AG10803 (cell line): Measurements from ENCODE around the gene IDH3A.

ENCODE experiments used
- DNase-seq: peaks from one replicate; pipeline ENCODE4 v3.0.0; 2010; ENCODE audit warnings: low read depth
- H3K4me3 ChIP-seq: 2 replicates; pipeline ENCODE4 v1.5.1; 2011; ENCODE audit warnings: mild to moderate bottlenecking, low read length, control low read depth
- TF ChIP-seq, protein P1 (sequence below): conservative IDR thresholded peaks from 2 replicates; pipeline ENCODE4 v1.5.1; 2011; ENCODE audit warnings: mild to moderate bottlenecking, low read length, control low read depth, inconsistent platforms

IDH3A gene

GRCh38 chr15:78104119-78104479 lies 45.1 kb upstream of the IDH3A start:
- no peak overlapping the region for H3K4me3 ChIP-seq
- no peak for DNase-seq
- TF ChIP-seq, protein P1, sequence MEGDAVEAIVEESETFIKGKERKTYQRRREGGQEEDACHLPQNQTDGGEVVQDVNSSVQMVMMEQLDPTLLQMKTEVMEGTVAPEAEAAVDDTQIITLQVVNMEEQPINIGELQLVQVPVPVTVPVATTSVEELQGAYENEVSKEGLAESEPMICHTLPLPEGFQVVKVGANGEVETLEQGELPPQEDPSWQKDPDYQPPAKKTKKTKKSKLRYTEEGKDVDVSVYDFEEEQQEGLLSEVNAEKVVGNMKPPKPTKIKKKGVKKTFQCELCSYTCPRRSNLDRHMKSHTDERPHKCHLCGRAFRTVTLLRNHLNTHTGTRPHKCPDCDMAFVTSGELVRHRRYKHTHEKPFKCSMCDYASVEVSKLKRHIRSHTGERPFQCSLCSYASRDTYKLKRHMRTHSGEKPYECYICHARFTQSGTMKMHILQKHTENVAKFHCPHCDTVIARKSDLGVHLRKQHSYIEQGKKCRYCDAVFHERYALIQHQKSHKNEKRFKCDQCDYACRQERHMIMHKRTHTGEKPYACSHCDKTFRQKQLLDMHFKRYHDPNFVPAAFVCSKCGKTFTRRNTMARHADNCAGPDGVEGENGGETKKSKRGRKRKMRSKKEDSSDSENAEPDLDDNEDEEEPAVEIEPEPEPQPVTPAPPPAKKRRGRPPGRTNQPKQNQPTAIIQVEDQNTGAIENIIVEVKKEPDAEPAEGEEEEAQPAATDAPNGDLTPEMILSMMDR = no peak

DNA sequence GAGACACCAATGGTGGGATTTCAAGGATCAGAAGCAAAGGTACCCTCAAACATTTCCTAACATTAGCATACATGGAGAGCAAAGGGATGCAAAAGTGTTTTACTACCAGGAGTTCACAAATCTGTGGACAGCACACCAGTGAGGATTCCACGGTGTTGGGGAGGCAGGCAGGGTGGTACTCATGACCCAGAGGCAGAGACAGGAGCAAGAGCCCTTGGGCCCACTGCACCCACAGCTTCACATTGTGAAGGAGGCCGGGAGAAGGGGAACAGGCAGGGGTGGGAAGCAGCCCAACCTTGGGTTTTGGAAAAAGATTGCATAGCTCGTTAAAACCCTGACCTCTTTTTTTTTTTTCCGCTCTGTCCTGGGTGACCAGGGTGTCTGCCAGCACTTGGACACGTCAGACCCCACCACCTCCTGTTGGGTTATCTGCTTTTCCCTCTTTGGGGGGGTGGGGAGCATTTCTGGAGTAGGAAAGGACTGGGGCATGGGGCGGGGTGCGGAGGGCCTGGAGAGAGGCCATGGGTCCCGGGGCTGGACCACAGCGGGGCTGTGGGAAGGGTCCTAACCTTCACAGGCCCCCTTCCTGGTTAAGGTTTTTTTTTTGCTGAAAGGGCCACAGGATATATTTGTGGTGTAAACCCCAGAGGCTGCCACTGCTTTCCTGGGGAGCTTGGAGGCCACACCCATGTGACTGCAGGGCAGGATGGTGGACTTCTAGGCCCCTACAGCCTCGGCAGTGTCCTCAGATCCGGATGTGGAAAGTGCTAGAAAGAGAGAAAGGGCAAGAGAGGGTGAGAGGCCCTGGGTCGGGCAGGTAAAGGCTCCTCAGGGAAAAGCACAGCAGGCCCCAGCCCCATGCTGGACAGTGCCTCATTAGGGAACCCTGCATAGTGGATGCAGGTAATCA lies 44.3 kb upstream of the IDH3A start:
- TF ChIP-seq, protein P1 = no peak
- DNase-seq = no peak
- no peak overlapping the region for H3K4me3 ChIP-seq

DNA sequence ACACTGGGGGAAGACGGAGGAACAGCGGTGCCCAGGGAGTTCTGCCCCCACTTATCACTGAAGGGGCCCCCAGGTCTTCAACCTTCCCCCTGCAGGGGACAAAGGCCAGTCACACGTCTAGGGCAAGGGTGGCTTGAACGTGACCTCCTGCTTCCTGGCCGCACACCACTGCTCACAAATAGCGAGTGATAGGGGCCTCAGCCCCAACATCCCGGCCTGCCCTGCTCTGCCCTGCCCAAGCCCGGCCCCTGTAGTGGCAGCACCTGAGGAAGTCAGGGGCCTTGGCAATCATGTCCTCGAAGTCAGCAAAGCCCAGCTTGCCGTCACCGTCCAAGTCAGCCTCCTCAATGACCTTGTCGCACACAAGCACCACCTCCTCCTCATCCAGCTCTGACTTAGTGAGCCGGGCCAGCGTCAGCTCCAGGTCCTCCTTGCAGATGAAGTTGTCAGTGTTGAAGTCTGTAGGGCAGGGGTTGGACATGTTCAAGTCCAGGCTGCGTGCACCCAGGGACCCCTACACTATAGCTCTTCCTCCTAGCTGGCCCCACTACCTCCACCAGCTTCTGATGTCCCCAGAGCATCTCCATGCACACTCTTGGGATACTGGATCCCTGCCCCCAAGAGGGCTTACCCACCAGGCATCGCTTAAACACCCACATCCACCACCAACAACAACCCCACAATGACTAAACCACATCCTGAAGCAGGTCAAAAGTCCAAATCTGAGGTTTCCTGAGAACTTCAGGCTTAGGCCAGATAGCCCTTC lies 43.5 kb upstream of the IDH3A start:
- TF ChIP-seq, protein P1 = no peak
- no peak overlapping the region for H3K4me3 ChIP-seq
- peak; percentile 22 for DNase-seq

- DNase-seq = no peak
- TF ChIP-seq, protein P1 = no peak
- no peak overlapping the region for H3K4me3 ChIP-seq
Measured at GRCh38 chr15:78107471-78107870, 41.7 kb upstream of the IDH3A start.

DNA sequence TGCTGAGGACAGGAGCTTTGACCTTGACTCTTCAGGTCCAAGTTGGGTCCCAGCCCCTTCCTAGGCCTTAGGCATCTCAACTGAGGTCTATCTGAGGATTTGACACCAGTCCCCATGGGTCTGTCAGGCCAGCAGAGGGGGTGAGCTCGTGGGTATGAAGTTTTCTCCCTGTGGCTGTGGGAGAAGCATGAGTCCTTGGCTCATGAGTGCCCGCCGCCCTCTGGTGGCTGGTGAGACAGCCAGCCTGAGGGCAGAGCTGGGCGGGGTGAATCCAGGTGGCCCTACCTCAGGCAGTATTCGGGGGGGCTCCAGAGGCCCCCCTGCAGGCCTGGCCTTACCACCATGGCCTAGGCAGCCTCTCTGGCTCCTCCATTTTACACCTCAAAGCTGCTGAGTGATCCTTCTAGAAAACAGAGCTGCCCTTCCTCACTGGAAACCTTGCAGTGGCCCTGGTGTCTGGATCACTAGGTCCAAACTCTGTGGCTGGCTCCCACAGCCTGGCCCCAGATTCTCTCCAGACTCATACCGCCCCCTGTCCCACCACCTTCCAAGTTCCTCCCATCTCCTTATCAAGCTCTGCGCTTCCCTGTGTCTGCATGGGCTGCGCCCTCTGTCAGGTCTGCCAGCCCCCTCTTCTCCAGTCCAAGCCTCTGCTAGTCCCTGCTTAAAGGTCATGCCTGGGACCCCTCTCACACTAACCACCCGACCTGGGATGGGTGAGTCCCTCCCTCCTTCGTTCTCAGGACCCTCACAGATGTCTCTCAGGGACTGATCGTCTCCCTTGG lies 40.7 kb upstream of the IDH3A start:
- TF ChIP-seq, protein P1 = peak; percentile 91
- peak; percentile 86 for DNase-seq
- H3K4me3 ChIP-seq = no peak overlapping the region

GRCh38 chr15:78109156-78109555 lies 40.0 kb upstream of the IDH3A start:
- DNase-seq = no peak
- TF ChIP-seq, protein P1 = no peak
- H3K4me3 ChIP-seq = no peak overlapping the region
